Esophagus squamous epithelium (tissue), 5 donors: ENCODE measurements around the gene HEBP2. TPM values are rescaled to one million over a fixed set of nuclear protein-coding genes. Genes with fewer than 3 reads are reported as not detected.

Experiments used
- DNase-seq: peaks from one replicate; lab custom pipeline; 2025; lab: John Stamatoyannopoulos, UW
- H3K27ac ChIP-seq, 4 donors: fragments of 200-600 bp; sonication (generic); one replicate each; pipeline ENCODE4 v1.5.1; 2016 to 2019; ENCODE audit warnings: mild to moderate bottlenecking in 1 of 4
- H3K27me3 ChIP-seq, 4 donors: fragments of 200-600 bp; sonication (generic); 1 replicate in 3 of 4; 2 replicates in 1 of 4; pipeline versions ENCODE4 v1.5.1 to v1.6.0; 2017 to 2021; ENCODE audit warnings: antibody characterized with exemption in 1 of 4
- H3K36me3 ChIP-seq, 3 donors: fragments of 200-600 bp; sonication (generic); one replicate each; pipeline ENCODE4 v1.5.1; 2016 to 2019
- H3K4me1 ChIP-seq, 3 donors: fragments of 200-600 bp; sonication (generic); one replicate each; pipeline ENCODE4 v1.5.1; 2017 to 2019
- H3K4me3 ChIP-seq, 4 donors: fragments of 200-600 bp; sonication (generic); 1 replicate in 3 of 4; 2 replicates in 1 of 4; pipeline ENCODE4 v1.5.1; 2016 to 2019; ENCODE audit warnings: mild to moderate bottlenecking in 2 of 4, moderate library complexity in 1 of 4
- H3K9me3 ChIP-seq, 3 donors: fragments of 200-600 bp; sonication (generic); one replicate each; pipeline ENCODE4 v1.5.1; 2016 to 2019
- CTCF ChIP-seq, 6 experiments: fragments of 450-650 bp in 4 of 6; fragments of 200-600 bp in 2 of 6; sonication (generic) in 2 of 6; IDR thresholded peaks; one replicate each; pipeline ENCODE4 v1.5.1; 2016 to 2019; ENCODE audit warnings: antibody characterized with exemption in 6 of 6, mild to moderate bottlenecking in 4 of 6, moderate library complexity in 4 of 6
- POLR2A ChIP-seq, 4 donors: fragments of 450-650 bp; IDR thresholded peaks; one replicate each; pipeline ENCODE4 v1.6.1; 2017; ENCODE audit warnings: antibody characterized with exemption in 4 of 4, mild to moderate bottlenecking in 4 of 4, moderate library complexity in 3 of 4
- WGBS, 2 donors: methylation state at CpG; one replicate each; pipeline ENCODE4 v1.1.5; 2018; 5-methylcytosine and 5-hydroxymethylcytosine counted together
- intact Hi-C: fragments of 100-400 bp; cut with DNase I; formaldehyde crosslinking; loops from one replicate; pipeline ENCODE4 v1.15.0; 2022
- total RNA-seq, 4 donors: library from RNA; depleted of rRNA; stranded (reverse); fragments of >200 nt; gene quantifications; one replicate each; pipeline ENCODE4 v1.1.0, GENCODE V29; 2016
- donor health status: DM: yes; HTN: yes; CAD: no.

Gene HEBP2
- total RNA-seq, 4 donors from 2014 or later: 62.1 to 193 (median 90.8) TPM

GRCh38 chr6:138387577-138388368 is 16.2 kb upstream of the HEBP2 start:
- no peak for DNase-seq
- Histone ChIP-seq H3K36me3 (no peaks in the 10 kb centered on the region), H3K9me3 (no peaks in the 10 kb centered on the region), H3K4me1 (no peaks in the 10 kb centered on the region), H3K4me3 (no peak overlapping the region), H3K27ac (no peak overlapping the region), H3K27me3 (peaks cover 0 to 5% (median 0%) of the 10 kb centered on the region in 4 donors)
- 74 to 78% methylated on average over 8 of the region's 8 CpGs for WGBS, 2 donors
- intact Hi-C loops: no loop called here
- TF ChIP-seq CTCF (IDR thresholded peaks at IDR 0.05) (no peak), POLR2A (IDR thresholded peaks at IDR 0.05) (no peak)

GRCh38 chr6:138389551-138389950 is 14.5 kb upstream of the HEBP2 start:
- Histone ChIP-seq H3K27me3 (peaks cover 0 to 5% (median 0%) of the 10 kb centered on the region in 4 donors), H3K4me1 (no peaks in the 10 kb centered on the region), H3K36me3 (no peaks in the 10 kb centered on the region), H3K9me3 (no peaks in the 10 kb centered on the region), H3K27ac (no peak overlapping the region), H3K4me3 (no peak overlapping the region)
- DNase-seq: no peak
- intact Hi-C loops: no loop called here
- 50 to 80% methylated on average over 4 to 5 of the region's 5 CpGs for whole genome bisulfite sequencing, 2 donors
- TF ChIP-seq POLR2A (IDR thresholded peaks at IDR 0.05) (no peak), CTCF (IDR thresholded peaks at IDR 0.05) (no peak)

DNA sequence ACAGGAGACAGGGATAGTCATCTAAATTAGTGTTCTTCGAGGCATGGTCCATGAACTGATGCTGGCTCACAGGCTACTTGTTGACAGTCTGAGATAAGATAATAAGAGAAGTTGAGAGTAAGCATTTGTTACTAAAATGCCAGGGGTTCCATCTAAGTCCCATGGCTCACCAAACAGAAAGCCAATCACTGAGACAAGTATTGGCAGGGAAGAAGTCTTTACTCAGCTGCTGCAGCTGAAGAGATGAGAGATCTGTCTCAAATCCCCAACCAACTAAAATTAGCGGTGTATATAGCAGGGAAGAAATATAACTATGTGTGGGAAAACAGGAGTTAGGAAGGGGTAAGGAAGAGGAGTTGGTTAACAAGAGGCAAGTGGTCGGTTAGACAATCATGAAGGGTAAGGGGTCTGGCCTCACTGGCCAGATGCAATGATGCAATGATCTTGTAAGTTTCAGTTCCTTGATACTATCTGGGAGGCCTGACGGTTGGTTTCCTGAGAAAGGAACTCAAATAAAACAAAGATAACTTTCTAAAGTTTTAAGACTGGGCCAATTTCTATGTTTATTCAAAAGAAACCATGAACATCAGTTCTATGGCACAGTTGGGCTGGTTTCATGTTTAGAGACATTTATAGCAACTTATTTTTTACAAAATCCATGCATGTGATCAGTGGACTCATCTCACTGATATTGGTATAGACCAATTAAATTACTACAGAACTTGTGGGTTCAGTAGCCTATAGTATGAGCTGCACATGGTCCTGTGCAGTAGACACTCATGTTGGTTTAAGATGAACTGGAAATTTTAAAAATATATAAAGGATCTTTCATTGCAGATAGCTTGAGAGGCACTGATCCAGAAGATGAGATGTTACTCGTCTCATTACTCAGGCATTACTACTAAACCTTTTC is 9.9 kb upstream of the HEBP2 start:
- TF ChIP-seq CTCF (IDR thresholded peaks at IDR 0.05): no peak
- no peak for TF ChIP-seq POLR2A (IDR thresholded peaks at IDR 0.05)
- Histone ChIP-seq H3K27me3 (peaks cover 0 to 5% (median 0%) of the 10 kb centered on the region in 4 donors), H3K9me3 (no peaks in the 10 kb centered on the region), H3K27ac (no peak overlapping the region), H3K36me3 (no peaks in the 10 kb centered on the region), H3K4me3 (no peak overlapping the region), H3K4me1 (no peaks in the 10 kb centered on the region)
- WGBS, 2 donors: 62 to 81% methylated on average over 5 of the region's 5 CpGs
- intact Hi-C loops: no loop called here
- no peak for DNase-seq

DNA sequence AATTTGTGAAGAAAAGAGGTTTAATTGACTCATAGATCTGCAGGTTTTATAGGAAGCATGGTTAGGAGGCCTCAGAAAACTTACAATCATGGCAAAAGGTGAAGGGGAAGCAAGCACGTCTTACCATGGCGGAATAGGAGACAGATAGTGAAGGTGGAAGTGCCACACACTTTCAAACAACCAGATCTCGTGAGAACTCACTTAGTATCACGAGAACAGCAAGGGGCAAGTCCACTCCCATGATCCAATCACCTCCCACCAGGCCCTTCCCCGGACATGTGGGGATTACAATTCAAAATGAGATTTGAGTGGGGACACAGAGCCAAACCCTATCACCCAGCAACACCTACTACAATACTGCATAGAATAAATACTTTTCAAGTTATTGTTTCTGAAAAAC is 7.3 kb upstream of the HEBP2 start:
- no peaks in the 10 kb centered on the region for H3K27me3 ChIP-seq

More for the DNA sequence above, 7.3 kb upstream of the HEBP2 start:
- intact Hi-C loops: no loop called here
- 88 to 91% methylated on average over 5 of the region's 5 CpGs for WGBS, 2 donors
- H3K9me3 ChIP-seq: no peaks in the 10 kb centered on the region
- H3K4me3 ChIP-seq: no peak overlapping the region
- no peak for TF ChIP-seq POLR2A (IDR thresholded peaks at IDR 0.05)
- TF ChIP-seq CTCF (IDR thresholded peaks at IDR 0.05): no peak
- DNase-seq: no peak
- no peaks in the 10 kb centered on the region for H3K36me3 ChIP-seq
- no peak overlapping the region for H3K27ac ChIP-seq
- H3K4me1 ChIP-seq: no peaks in the 10 kb centered on the region
